Gastroesophageal sphincter (tissue), 4 donors: Measurements from ENCODE around the gene MCM5. TPM values are rescaled to one million over a fixed set of nuclear protein-coding genes. Genes with fewer than 3 reads are reported as not detected.

Experiments
- ATAC-seq: fragments of 150-250 bp; one replicate; pipeline ENCODE4 v1.9.1; 2016; ENCODE audit warnings: mild to moderate bottlenecking, moderate library complexity
- H3K27ac ChIP-seq, 4 donors: fragments of 200-600 bp; sonication (generic) in 3 of 4; 1 replicate in 3 of 4; 2 replicates in 1 of 4; pipeline ENCODE4 v1.5.1; 2016 to 2019
- H3K27me3 ChIP-seq: fragments of 200-600 bp; sonication (generic); one replicate; pipeline ENCODE4 v1.5.1; 2019
- H3K36me3 ChIP-seq, 2 donors: fragments of 200-600 bp; sonication (generic); one replicate each; pipeline ENCODE4 v1.5.1; 2019; ENCODE audit warnings: control low read depth in 1 of 2
- H3K4me1 ChIP-seq, 3 donors: fragments of 200-600 bp; sonication (generic); 1 replicate in 2 of 3; 2 replicates in 1 of 3; pipeline ENCODE4 v1.5.1; 2016 to 2019; ENCODE audit warnings: control low read depth in 2 of 3
- H3K4me3 ChIP-seq, 2 donors: fragments of 200-600 bp; sonication (generic); one replicate each; pipeline ENCODE4 v1.5.1; 2019; ENCODE audit warnings: mild to moderate bottlenecking in 1 of 2, moderate library complexity in 1 of 2
- H3K9me3 ChIP-seq, 3 donors: fragments of 200-600 bp; sonication (generic); one replicate each; pipeline ENCODE4 v1.5.1; 2017 to 2019; ENCODE audit warnings: control low read depth in 2 of 3
- CTCF ChIP-seq, 4 experiments: fragments of 200-600 bp in 2 of 4; fragments of 450-650 bp in 2 of 4; sonication (generic) in 1 of 4; IDR thresholded peaks; one replicate each; pipeline ENCODE4 v1.5.1; 2017 to 2019; ENCODE audit warnings: antibody characterized with exemption in 4 of 4, mild to moderate bottlenecking in 2 of 4, moderate library complexity in 2 of 4
- EP300 ChIP-seq: sonication (generic); formaldehyde crosslinking; IDR thresholded peaks from one replicate; pipeline ENCODE4 v1.6.1; 2017; ENCODE audit warnings: antibody characterized with exemption, mild to moderate bottlenecking
- POLR2A ChIP-seq, 2 donors: fragments of 450-650 bp; IDR thresholded peaks; one replicate each; pipeline ENCODE4 v1.6.1; 2017; ENCODE audit warnings: antibody characterized with exemption in 2 of 2, mild to moderate bottlenecking in 2 of 2, moderate library complexity in 1 of 2
- POLR2AphosphoS5 ChIP-seq: sonication (generic); formaldehyde crosslinking; IDR thresholded peaks from one replicate; pipeline ENCODE4 v1.6.1; 2017; ENCODE audit warnings: antibody characterized with exemption
- WGBS, 2 donors: methylation state at CpG; one replicate each; pipeline ENCODE4 v1.1.5; 2018; ENCODE audit warnings: low coverage in 1 of 2; 5-methylcytosine and 5-hydroxymethylcytosine counted together
- total RNA-seq, 4 donors: library from RNA; depleted of rRNA; stranded (reverse); fragments of >200 nt; gene quantifications; one replicate each; pipeline ENCODE4 v1.1.0, GENCODE V29; 2016

The MCM5 gene
- total RNA-seq, 4 donors from 2014 or later, result 14.5 to 19.2 (median 15.3) TPM

DNA sequence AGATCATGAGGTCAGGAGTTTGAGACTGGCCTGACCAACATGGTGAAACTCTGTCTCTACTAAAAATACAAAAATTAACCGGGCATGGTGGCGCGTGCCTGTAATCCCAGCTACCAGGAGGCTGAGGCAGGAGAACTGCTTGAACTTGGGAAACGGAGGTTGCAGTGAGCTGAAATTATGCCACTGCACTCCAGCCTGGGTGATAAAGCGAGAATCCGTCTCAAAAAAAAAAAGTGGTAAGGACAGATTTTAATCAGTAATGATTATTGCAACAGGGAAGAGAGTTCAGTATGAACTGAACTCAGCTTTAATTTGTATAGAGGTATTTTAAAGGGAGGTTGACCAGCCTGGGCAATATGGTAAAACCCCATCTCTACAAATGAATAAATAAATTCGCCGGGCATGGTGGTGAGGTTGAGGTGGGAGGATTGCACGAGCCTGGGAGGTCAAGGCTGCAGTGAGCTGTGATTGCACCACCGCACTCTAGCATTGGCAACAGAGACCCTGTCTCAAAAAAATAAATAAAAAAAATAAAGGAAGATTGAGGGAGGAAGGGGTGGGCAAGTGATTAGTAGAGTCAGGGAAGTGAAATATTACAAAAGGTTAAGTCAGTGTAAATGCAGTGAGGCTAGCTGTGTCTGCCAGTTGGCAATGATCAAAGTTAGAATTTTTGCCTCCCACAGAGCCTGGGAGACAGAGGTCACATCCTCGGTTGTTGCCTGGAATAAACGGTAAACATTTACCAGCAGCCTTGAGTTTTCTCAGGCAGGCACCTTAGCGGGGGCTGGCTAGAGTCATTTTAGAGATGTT is 2.6 kb upstream of the MCM5 start:
- no peak for ATAC-seq
- no peak for TF ChIP-seq POLR2A (IDR thresholded peaks at IDR 0.05)
- no peak for TF ChIP-seq EP300
- no peak for TF ChIP-seq POLR2AphosphoS5
- no peak for TF ChIP-seq CTCF (IDR thresholded peaks at IDR 0.05)
- Histone ChIP-seq H3K9me3 (no peaks in the 10 kb centered on the region), H3K27me3 (no peaks in the 10 kb centered on the region), H3K27ac (no peak overlapping the region), H3K4me1 (peaks cover 0 to 26% (median 11%) of the 10 kb centered on the region in 3 donors), H3K4me3 (no peak overlapping the region), H3K36me3 (peaks cover 0 to 11% of the 10 kb centered on the region in 2 donors)
- WGBS, 2 donors, result 64 to 76% methylated on average over 6 to 11 of the region's 13 CpGs

GRCh38 chr22:35398591-35398973 is 1.4 kb upstream of the MCM5 start:
- TF ChIP-seq CTCF (IDR thresholded peaks at IDR 0.05) (no peak), POLR2A (IDR thresholded peaks at IDR 0.05) (no peak), POLR2AphosphoS5 (no peak), EP300 (no peak)
- H3K9me3 ChIP-seq, result no peaks in the 10 kb centered on the region
- peaks cover 0 to 14% of the 10 kb centered on the region in 2 donors for H3K36me3 ChIP-seq
- H3K4me3 ChIP-seq, result no peak overlapping the region
- peaks cover 0 to 30% (median 11%) of the 10 kb centered on the region in 3 donors for H3K4me1 ChIP-seq
- 81 to 100% methylated on average over 3 to 4 of the region's 4 CpGs for WGBS, 2 donors
- no peaks in the 10 kb centered on the region for H3K27me3 ChIP-seq
- H3K27ac ChIP-seq, result no peak overlapping the region
- ATAC-seq, result no peak

DNA sequence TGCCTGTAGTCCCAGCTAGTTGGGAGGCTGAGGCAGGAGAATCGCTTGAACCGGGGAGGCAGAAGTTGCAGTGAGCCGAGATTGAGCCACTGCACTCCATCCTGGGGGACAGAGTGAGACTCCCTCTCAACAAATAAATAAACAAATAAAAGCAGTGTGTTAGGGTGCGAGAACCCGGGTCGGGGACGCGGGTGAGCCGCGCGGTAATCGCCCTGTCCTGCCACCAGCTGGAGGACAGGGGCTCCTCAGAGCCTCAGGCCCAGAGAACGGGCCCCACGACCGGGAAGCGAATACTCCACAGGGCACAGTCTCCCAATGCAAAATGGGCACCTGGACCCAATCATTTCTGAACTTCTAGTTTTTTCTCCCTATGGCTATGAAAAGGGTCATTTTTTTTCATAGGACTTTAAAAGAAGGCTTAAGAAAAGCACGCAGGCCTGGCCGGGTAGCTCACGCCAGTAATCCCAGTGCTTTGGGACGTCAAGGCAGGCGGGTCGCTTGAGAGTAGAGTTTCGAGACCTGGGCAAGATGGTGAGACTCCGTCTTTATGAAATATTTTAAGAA is 744 bp upstream of the MCM5 start:
- ATAC-seq, result no peak

DNA sequence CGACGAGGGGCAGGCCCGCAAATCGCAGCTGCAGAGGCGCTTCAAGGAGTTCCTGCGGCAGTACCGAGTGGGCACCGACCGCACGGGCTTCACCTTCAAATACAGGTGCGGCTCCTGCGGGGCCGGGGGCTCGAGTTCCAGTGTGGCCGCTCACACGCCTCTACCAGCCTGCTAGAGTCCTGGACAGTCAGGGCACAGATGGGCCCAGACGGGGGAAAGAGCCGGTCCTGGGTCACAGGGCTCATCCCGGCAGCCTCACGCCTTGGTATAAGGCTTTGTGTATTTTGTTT is 506 bp downstream of the MCM5 start:
- peak overlapping the region; percentile 77 to 85 for H3K4me3 ChIP-seq
- peaks cover 0 to 30% (median 11%) of the 10 kb centered on the region in 3 donors for H3K4me1 ChIP-seq
- peaks cover 0 to 29% of the 10 kb centered on the region in 2 donors for H3K36me3 ChIP-seq
- peak overlapping the region in 3 of 4 donors; percentile 58 to 71 (median 70) for H3K27ac ChIP-seq
- H3K9me3 ChIP-seq, result no peaks in the 10 kb centered on the region
- 3% methylated on average over 10 of the region's 20 CpGs; no CpG with 5 or more reads in 1 of the 2 donors for WGBS, 2 donors
- TF ChIP-seq POLR2A (IDR thresholded peaks at IDR 0.05) (no peak), CTCF (IDR thresholded peaks at IDR 0.05) (no peak), POLR2AphosphoS5 (no peak)
- no peak for ATAC-seq
- H3K27me3 ChIP-seq, result no peaks in the 10 kb centered on the region

More for the DNA sequence above, 744 bp upstream of the MCM5 start:
- H3K4me3 ChIP-seq, result peak overlapping the region; percentile 77 to 85
- no peaks in the 10 kb centered on the region for H3K27me3 ChIP-seq
- H3K36me3 ChIP-seq, result peaks cover 0 to 17% of the 10 kb centered on the region in 2 donors
- no peak for TF ChIP-seq CTCF (IDR thresholded peaks at IDR 0.05)
- no peak for TF ChIP-seq EP300
- no peak for TF ChIP-seq POLR2AphosphoS5
- TF ChIP-seq POLR2A (IDR thresholded peaks at IDR 0.05), result no peak
- no peaks in the 10 kb centered on the region for H3K9me3 ChIP-seq
- 94 to 100% methylated on average over 1 to 7 of the region's 24 CpGs for WGBS, 2 donors
- peaks cover 0 to 30% (median 11%) of the 10 kb centered on the region in 3 donors for H3K4me1 ChIP-seq
- peak overlapping the region in 2 of 4 donors; percentile 70 to 71 for H3K27ac ChIP-seq

GRCh38 chr22:35401863-35402262 is 1.9 kb downstream of the MCM5 start:
- no peaks in the 10 kb centered on the region for H3K27me3 ChIP-seq
- H3K36me3 ChIP-seq, result peaks cover 0 to 44% of the 10 kb centered on the region in 2 donors
- no peak for ATAC-seq
- peaks cover 0 to 30% (median 11%) of the 10 kb centered on the region in 3 donors for H3K4me1 ChIP-seq
- WGBS, 2 donors, result 40 to 60% methylated on average over 1 to 2 of the region's 6 CpGs
- no peak overlapping the region for H3K4me3 ChIP-seq
- TF ChIP-seq CTCF (IDR thresholded peaks at IDR 0.05) (no peak), EP300 (no peak), POLR2A (IDR thresholded peaks at IDR 0.05) (no peak), POLR2AphosphoS5 (no peak)
- no peaks in the 10 kb centered on the region for H3K9me3 ChIP-seq
- no peak overlapping the region for H3K27ac ChIP-seq
